Heart left ventricle (tissue), 13 donors: ENCODE results near the gene NGB.

Source experiments
- POLR2A ChIP-seq, 2 donors: fragments of 450-650 bp; IDR thresholded peaks; one replicate each; pipeline ENCODE4 v1.6.1; 2017; ENCODE audit warnings: antibody characterized with exemption in 2 of 2, mild to moderate bottlenecking in 2 of 2, moderate library complexity in 2 of 2
- TF ChIP-seq, protein P1 (sequence below), 12 donors: fragments of 200-600 bp; sonication (generic) in 4 of 12; IDR thresholded peaks; one replicate each; pipeline versions ENCODE4 v1.5.0 to v1.8.0; 2018 to 2022; ENCODE audit warnings: antibody characterized with exemption in 12 of 12, mild to moderate bottlenecking in 5 of 12
- donor health status: ischemic (EF 13 %, LVEDD 7.1; RV severe dilation, severe dysfunction).
- donor health status: DM: no; HTN: yes; CAD: no.
- donor health status: DM: no; HTN: no; CAD: no.
- donor health status: ischemic (EF 25% LVEDD 6.9; RV normal size, moderate dysfunction).
- donor health status: ischemic (EF 25% LVEDD 5.7; RV mildly dilated, moderate dysfunction).
- donor health status: ischemic (EF 35%, LVEDD 5.7; RV mildly dilated, moderate dysfunction).
- donor health status: nonischemic (EF 11% LVEDD 7.7; RV severe dilation, severe dysfunction).
- donor health status: DM: yes; HTN: yes; CAD: no.
- donor health status: PGD.
- donor health status: ischemic (EF 29% LVEDD 5.4; RV normal size, mild dysfunction).
- donor health status: nonischemic (EF 23%, LVEDD 6.1; RV moderate dilation, normal function).

DNA sequence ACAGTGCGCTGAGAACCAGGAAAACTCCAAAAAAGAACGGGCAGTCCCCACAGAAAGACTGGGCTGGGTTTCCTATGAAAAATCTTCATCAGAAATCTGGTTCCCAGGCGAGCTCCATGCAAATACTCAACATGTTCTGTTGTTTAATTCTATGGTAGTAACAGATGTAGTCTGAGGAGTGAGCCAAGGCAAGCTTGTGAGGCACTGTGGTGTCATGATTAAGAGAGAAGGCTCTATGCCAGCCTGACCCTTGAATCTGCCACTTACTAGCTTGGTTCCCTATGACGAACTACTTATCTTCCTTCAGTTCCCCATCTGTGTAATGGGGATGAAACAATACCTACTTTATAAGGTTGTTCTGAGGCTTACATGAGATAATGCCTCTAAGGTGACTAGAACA is 39.0 kb upstream of the NGB start:
- TF ChIP-seq, protein P1, sequence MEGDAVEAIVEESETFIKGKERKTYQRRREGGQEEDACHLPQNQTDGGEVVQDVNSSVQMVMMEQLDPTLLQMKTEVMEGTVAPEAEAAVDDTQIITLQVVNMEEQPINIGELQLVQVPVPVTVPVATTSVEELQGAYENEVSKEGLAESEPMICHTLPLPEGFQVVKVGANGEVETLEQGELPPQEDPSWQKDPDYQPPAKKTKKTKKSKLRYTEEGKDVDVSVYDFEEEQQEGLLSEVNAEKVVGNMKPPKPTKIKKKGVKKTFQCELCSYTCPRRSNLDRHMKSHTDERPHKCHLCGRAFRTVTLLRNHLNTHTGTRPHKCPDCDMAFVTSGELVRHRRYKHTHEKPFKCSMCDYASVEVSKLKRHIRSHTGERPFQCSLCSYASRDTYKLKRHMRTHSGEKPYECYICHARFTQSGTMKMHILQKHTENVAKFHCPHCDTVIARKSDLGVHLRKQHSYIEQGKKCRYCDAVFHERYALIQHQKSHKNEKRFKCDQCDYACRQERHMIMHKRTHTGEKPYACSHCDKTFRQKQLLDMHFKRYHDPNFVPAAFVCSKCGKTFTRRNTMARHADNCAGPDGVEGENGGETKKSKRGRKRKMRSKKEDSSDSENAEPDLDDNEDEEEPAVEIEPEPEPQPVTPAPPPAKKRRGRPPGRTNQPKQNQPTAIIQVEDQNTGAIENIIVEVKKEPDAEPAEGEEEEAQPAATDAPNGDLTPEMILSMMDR (IDR thresholded peaks at IDR 0.05): no peak
- TF ChIP-seq POLR2A (IDR thresholded peaks at IDR 0.05): no peak
